Measurements from ENCODE around the gene KANSL1. TPM values are rescaled to one million over a fixed set of nuclear protein-coding genes. Genes with fewer than 3 reads are reported as not detected.

Gene KANSL1
- total RNA-seq, 1 donor from 2014 or later, result 27.9 TPM

DNA sequence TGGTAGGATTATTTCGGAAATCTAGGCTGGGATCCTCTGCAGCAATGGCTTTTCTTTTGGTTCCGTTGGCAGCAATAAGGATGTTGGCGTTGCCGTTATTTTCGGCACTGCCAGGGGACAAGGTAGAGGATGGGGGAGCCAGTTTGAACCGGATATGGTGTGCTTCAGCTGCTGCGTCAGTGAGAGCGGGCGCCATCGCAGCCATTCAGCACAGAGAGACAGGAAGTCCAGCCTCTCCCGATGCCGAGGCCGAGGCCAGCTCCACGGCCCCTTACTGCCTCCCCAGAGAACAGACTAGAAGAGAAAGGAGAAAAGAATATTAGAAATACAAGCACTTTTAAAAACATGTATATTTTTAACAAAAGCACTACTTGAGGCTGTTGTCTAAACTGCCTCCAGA is 21.3 kb downstream of the KANSL1 start:
- intact Hi-C loops (cut with DNase I), result no loop called here
- ATAC-seq (no peak), DNase-seq (ENCODE audit: missing footprints) (no peak)

DNA sequence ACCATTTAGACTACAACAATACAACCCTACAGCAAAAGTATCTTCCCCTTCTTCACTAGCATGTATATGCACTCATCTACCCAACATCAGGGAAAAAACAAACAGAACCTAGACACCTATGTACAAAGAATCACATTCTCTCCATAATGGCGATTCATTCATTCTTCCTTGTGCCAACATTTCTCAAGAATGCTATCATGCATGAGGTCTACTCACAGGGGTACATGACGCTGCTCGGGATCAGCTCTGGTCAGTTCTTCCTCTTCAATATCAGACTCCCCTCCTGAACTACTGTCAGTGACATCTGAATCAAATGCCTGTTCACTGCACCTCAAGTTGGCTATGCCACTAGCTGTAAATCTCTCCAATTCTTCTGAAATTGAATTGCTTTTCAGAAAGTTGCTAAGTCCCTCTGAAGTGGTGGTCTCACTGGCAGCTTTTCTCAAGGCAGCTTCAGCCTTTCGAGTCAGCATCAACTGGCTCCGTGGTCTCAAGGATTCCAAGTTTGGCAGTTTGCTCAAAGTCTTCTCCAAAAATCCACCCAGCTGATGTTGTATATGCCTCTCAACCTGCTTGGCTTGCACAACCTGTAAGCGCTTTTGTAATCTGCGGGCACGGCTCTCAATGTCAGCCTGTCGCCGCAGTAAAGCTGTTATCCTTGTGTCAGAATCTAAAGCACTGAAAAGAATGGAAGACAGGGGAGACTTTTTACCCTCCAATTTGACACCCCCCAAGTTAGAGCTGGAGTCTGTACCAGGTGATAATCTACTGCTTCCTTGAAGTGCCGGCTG is 22.4 kb downstream of the KANSL1 start:
- intact Hi-C loops (cut with DNase I), result no loop called here
- DNase-seq (ENCODE audit: missing footprints), result no peak
- ATAC-seq, result no peak

DNA sequence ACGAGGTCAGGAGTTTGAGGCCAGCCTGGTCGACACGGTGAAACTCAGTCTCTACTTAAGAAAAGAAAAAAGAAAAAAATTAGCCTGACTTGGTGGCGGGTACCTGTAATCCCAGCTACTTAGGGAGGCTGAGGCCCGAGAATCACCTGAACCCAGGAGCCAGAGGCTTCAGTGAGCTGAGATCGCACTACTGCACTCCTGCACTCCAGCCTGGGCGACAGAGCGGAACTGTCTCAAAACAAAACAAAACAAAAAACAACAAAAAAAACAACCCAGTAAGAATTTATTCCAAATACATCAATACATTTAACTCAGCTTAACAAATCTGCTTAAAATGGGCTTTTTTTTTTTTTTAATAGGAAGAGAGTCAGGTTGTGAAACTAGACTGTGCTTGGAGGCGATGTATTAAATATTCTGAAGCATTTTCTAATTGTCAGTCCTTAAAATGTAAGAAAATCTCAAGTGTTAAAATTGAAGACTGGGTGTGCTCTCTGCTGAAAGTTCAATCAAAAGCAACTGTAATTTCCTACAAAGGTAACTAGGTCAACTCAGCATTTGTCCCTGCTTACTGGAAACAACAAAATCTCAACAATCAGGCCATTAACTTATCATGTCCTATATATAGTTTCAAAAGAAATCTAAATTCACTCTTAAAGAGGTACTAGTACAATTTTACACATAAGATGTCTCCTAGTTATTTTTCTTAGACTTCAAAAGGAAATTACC is 23.2 kb downstream of the KANSL1 start:
- intact Hi-C loops (cut with DNase I), result no loop called here
- ATAC-seq (no peak), DNase-seq (ENCODE audit: missing footprints) (no peak)

DNA sequence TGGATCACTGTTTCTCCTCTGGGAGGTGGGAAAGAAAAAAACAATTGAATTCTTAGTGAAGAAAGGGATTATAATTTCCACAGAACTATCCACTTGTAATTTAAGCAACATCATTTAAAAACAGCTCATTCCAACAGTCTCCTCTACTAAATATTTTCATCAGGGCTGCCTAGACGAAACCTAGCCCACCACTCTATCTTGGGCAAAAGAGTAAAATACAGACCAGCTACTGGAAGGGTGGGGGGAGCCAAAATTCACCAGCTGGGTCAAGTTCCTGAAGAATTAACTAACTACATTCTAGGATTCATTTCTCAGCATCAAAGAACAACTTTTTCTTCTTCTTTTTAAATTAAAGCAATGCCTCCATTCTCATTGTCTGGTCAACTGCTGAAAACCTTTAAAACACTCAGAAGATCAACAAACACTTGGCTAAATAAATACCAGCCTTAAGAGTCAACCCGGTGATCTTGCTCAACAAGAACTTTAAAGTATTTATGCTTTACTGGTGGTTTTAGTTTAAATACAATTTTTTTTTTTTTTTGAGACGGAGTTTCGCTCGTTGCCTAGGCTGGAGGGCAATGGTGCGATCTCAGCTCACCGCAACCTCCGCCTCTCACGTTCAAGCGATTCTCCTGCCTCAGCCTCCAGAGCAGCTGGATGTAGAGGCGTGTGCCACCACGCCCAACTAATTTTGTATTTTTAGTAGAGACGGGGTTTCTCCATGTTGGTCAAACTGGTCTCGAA is 25.2 kb downstream of the KANSL1 start:
- intact Hi-C loops (cut with DNase I), result no loop called here
- DNase-seq (ENCODE audit: missing footprints), result no peak
- ATAC-seq, result no peak

DNA sequence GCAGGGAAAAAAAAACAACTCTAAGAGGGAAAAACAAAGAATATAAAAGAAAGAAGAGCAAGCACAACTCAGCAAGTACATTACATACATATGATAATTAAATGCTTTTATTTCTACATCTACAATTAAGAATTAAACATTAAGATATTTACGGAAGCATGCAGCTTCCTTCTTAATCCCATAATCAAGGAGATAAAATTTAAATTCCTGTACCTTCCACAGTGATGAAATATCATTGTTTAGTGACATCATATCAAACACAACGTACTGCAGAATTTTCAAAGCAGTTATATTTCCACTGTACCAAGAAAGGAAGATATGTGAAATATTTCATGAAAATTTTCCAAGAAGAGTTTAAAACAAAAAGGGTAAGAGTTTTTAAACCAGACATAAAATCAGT is 26.0 kb downstream of the KANSL1 start:
- DNase-seq (ENCODE audit: missing footprints) (no peak), ATAC-seq (no peak)
- intact Hi-C loops (cut with DNase I), result no loop called here

DNA sequence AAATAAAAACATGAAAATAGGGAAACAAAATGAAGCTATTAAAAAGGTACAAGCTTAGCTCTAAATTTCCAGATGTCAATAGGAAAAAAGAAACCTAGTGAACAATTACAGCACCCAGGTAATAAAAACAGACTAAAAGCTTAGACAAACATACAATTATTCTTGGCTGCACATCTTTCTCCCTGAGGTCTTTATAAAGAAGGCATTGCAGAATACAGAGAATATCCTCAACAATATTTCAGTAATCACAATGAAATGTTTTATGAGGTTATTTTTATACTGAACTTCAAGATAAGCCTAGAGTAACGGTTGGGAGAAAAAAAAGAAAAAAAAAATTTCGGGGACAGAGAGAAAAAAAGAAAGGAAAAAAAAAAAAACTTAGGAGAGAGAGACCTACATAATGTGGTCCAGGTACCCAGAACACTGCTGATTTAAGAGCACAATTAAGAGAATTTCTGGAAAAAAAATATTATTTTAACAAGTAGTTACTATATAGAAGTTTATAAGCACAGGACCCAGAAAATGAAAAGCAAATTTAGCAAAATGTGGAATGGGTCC is 26.5 kb downstream of the KANSL1 start:
- ATAC-seq, result no peak
- intact Hi-C loops (cut with DNase I), result no loop called here
- DNase-seq (ENCODE audit: missing footprints), result no peak

DNA sequence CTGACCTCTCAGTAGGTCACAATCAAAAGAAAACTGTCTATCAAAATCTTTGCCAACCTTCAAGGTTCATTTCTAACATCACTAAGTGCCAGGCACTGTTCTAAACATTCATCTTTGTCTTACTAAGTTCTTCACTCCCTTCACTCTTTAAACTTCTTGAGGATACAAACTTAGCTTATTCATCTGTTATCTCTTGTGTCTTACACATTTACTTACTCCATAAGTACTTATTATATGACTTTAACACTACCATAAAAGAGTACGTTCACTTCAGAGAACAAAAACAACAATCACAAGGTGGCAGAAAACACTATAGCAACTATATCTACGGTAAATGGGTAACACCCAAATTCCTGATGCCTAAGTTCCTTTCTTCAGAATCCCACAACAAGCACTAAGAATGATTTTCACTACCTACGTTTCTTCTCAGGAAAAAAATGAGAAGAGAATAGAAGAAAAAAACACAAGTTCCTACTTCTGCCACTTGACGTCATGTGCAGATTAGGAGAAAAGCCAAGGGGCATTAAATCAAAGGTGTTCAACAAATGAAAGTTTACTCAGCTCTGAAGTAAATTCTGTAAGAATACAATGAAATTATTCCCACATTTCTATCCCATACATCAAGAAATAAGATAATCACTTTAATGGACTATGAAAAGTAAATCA is 29.2 kb downstream of the KANSL1 start:
- no peak for ATAC-seq
- intact Hi-C loops (cut with DNase I), result no loop called here
- DNase-seq (ENCODE audit: missing footprints), result no peak

DNA sequence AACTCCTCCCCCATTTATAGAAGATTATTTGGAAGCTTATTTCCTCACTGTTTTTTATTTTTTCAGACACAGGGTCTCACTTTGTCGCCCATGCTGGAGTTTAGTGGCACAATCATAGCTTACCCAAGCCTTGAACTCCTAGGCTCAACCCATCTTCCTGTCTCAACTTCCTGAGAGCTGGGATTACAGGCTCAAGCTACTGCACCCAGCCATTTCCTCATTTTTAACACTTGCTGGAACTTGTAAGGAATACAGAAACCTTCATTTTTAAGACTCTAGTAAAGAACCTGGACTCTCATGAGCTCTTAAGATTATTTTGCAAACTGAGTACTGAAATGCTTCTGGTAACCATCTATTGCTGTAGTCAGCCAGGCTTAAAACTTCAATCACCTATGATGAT is 29.9 kb downstream of the KANSL1 start:
- ATAC-seq, result no peak
- no peak for DNase-seq (ENCODE audit: missing footprints)
- intact Hi-C loops (cut with DNase I), result no loop called here

DNA sequence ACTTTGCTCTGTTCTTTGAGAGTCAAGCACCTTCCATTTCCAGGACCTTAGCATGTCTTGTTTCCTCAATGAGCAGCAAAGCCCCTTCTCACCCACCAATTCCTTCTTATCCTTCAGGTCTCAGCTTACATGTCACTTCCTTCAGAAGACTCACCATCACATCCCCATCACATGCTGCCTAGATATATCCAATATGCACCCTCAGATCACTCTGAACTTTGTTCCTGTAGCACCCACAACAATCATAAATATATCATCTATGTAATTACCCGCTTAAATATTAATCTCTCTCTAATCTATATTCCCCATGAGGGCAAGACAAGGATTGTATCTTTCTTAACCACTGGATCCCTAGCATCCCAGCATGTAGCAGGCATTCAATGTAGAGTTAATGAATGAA is 30.4 kb downstream of the KANSL1 start:
- ATAC-seq, result no peak
- intact Hi-C loops (cut with DNase I), result no loop called here
- DNase-seq (ENCODE audit: missing footprints), result no peak

DNA sequence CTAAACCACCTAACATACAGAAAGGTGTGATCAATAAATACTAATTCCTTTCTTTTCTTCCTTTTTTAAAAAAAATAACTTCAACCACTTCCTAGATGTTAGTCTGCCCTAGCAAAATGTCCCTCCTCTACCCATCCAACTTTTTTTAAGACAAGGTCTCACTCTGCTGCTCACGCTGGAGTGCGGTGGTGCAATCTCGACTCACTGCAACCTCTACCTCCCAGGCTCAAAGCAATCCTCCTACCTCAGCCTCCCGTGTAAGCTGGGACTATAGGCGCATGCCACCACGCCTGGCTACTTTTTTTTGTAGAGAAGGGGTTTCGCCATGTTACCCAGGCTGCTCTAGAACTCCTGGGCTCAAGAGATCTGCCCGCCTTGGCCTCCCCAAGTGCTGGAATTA is 33.1 kb downstream of the KANSL1 start:
- intact Hi-C loops (cut with DNase I), result no loop called here
- DNase-seq (ENCODE audit: missing footprints) (no peak), ATAC-seq (no peak)

DNA sequence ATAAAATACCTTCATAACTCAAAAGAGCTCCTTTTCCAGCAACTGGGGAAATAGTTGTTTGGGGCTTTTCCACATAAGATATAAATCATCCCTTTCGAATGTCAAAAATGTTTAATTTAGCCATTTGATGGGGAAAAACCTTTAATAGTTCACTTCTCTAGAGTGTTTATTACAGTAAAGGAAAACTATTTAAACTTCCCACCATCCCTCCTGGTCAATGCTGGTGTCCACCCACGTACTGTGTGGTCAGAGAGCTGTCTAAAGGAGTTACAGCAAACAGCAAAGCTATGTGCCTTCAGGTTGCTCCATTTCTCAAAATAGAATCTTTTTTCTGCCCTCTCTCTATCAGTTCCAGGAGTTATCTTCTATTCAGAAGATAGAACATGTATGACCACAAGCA is 33.5 kb downstream of the KANSL1 start:
- ATAC-seq, result no peak
- intact Hi-C loops (cut with DNase I), result loop anchor here (5.0 kb wide), 1 partner anchor 33 kb away; the partner anchor contains the start of gene KANSL1

DNA sequence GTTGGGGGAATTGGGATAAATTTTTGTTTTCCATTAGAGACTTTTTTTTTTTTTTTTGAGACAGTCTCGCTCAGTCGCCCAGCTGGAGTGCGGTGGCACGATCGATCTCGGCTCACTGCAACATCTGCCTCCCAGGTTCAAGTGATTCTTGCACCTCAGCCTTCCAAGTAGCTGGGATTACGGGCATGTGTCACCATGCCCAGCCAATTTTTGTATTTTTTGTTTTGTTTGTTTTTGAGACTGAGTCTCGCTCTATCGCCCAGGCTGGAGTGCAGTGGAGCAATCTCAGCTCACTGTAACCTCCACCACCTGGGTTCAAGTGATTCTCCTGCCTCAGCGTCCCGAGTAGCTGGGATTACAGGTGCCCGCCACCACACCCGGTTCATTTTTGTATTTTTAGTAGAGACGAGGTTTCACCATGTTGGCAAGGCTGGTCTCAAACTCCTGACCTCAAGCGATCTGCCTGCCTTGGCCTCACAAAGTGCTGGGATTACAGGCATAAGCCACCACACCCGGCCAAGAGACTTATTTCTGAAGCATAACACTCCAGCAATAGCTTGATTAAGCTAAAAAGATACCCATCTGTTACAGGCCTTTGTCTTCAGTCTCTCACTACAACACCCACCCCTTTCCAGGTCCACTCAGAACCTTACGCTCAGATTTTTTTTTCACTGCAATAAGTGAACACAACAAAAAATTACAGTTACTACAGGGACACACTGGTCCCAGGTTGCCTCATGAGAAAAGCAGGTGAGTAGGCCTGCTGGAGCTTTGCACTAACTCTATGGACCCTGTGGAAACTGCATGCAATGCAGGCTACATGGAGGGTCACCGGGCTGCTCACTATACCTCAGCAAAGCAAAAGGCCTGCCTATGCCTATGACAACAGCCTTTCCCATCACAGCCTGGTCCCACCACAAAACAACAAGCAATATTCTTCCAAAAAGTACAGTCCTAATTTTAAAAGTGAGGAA is 34.6 kb downstream of the KANSL1 start:
- intact Hi-C loops (cut with DNase I), result loop anchor here (5.0 kb wide), 1 partner anchor 34 kb away; the partner anchor contains the start of gene KANSL1
- DNase-seq (ENCODE audit: missing footprints), result no peak
- no peak for ATAC-seq

More for the DNA sequence above, 33.5 kb downstream of the KANSL1 start:
- no peak for DNase-seq (ENCODE audit: missing footprints)

DNA sequence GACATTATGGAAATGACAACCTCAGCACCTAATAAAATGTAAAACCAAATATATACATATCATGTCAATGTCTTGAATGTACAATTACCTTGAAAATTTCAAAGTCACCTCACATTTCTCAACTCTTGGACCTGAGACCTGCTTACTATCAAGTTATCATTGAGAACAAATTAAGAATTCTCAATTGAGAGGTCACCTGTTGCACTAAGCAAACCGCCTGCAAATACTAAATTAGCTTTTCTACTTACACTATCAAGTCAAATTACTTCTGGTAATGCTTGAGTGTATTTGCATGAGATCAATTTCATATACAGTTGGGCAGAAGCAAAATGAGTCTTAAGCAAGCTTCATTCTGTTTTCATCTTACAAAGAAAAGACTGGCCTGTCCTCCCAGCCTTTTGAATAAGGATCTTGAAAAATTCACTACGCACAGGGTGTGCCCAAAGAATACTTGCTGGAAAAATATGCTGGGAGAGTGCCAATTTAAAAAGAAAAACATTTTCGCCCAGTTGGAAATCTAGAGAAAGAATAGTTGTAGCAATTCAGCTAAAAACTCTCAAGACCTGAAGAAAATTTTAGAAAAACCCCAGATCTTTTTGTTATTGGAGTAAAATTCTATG is 35.7 kb downstream of the KANSL1 start:
- DNase-seq (ENCODE audit: missing footprints), result no peak
- intact Hi-C loops (cut with DNase I), result loop anchor here (5.0 kb wide), 1 partner anchor 35 kb away; the partner anchor contains the start of gene KANSL1
- ATAC-seq, result no peak

DNA sequence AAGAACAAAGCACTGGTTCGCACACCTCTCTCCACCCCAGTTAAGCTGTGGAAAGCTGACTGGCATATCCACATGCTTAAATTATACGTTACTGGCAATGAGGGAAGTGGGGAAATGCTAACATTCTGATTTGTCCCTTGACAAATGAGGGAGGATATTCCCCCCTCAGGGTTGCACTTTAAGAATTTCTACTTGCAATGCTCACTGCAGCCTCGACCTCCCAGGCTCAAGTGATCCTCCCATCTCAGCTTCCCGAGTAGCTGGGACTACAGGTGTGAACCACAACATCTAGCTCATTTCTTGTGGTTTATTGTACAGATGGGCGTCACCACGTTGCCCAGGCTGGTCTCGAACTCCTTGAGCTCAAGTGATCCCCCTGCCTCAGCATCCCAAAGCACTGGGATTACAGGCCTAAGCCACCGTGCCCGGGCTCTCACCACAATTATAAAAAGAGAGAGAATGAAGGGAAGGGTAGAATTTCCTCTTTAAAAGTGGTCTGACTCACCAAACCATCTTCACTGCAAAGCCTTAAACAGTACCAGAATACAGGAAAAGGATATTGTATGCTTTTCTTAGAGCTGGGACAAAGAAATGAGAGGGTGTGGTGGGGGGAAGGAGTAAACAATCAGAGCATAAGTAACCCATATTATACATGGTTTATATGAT is 38.9 kb downstream of the KANSL1 start:
- intact Hi-C loops (cut with DNase I), result no loop called here
- no peak for ATAC-seq
- DNase-seq (ENCODE audit: missing footprints), result no peak

DNA sequence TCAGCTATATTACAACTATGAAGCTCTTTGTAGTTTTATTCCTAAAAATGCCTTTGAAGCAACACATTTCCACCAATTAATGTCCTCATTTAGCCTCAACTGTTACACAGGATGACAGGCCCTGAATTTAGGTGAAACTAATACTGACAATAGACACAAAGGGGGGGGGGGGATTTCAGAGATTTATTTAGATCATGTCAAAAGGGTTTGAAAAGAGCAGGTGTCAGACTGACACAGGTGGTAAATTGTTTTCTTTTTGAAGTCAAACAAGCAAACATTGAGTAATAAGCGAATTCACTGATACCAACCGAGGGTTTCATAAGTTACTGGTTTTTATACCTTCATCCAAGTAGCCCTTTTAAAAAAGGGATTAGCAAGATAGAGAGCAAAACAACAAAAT is 40.8 kb downstream of the KANSL1 start:
- no peak for ATAC-seq
- no peak for DNase-seq (ENCODE audit: missing footprints)
- intact Hi-C loops (cut with DNase I), result no loop called here

DNA sequence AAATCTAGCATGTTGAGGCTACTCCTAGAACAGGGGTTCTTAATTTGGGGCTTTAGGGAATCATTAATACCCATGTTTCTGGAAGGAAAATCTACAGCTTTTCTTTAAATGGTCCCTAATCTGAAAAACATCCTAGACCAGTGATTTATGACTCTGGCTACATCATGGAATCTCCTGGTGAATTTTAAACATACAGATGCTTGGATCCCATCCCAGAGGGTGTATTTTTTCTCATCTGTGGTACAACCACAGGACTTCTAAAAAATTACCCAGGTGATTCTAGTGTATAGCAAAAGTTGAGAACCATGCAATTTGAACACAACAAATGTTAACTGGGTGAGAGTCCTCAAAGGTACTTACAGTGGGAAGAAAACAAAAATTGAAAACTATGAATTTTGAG is 41.5 kb downstream of the KANSL1 start:
- no peak for ATAC-seq
- intact Hi-C loops (cut with DNase I), result no loop called here
- no peak for DNase-seq (ENCODE audit: missing footprints)
